Measurements from ENCODE around the gene EIF1.
"Not testable (repeated sequence)": the region's sequence is repeated elsewhere in the genome, so short reads cannot be mapped to it uniquely, and the experiment has no call there.

The EIF1 gene

GRCh38 chr17:41679740-41680425, 8.8 kb upstream of the EIF1 start:
- no peak for DNase-seq

GRCh38 chr17:41680426-41681040, 8.2 kb upstream of the EIF1 start:
- DNase-seq = no peak

GRCh38 chr17:41681776-41682175, 6.9 kb upstream of the EIF1 start:
- DNase-seq = no peak

GRCh38 chr17:41682631-41683030, 6.1 kb upstream of the EIF1 start:
- DNase-seq = no peak

GRCh38 chr17:41683441-41684007, 5.2 kb upstream of the EIF1 start:
- DNase-seq = no peak

- DNase-seq = no peak
Observed at GRCh38 chr17:41684035-41684434, 4.7 kb upstream of the EIF1 start.

GRCh38 chr17:41685753-41686152, 2.9 kb upstream of the EIF1 start:
- not testable (repeated sequence) for DNase-seq

GRCh38 chr17:41686281-41686680, 2.4 kb upstream of the EIF1 start:
- no peak for DNase-seq

- no peak for DNase-seq
Observed at GRCh38 chr17:41687828-41688640, 651 bp upstream of the EIF1 start.

GRCh38 chr17:41689497-41690299, 1.0 kb downstream of the EIF1 start:
- no peak for DNase-seq

GRCh38 chr17:41690497-41690896, 1.8 kb downstream of the EIF1 start:
- no peak for DNase-seq

GRCh38 chr17:41691031-41691777, 2.5 kb downstream of the EIF1 start:
- DNase-seq = no peak

GRCh38 chr17:41692722-41693521, 4.2 kb downstream of the EIF1 start:
- DNase-seq = no peak

GRCh38 chr17:41695134-41695661, 6.5 kb downstream of the EIF1 start:
- no peak for DNase-seq

GRCh38 chr17:41695954-41696757, 7.5 kb downstream of the EIF1 start:
- no peak for DNase-seq

GRCh38 chr17:41697122-41697962, 8.7 kb downstream of the EIF1 start:
- DNase-seq = no peak

- DNase-seq = not testable (repeated sequence)
Observed at GRCh38 chr17:41700843-41701242, 12.2 kb downstream of the EIF1 start.

- DNase-seq = no peak
Observed at GRCh38 chr17:41702712-41703111, 14.0 kb downstream of the EIF1 start.
